ENCODE results near the gene ABHD5.
A peak's percentile ranks its signal among the peaks of the same experiment; 100 is the strongest.

ABHD5 gene

GRCh38 chr3:43690400-43691119 is at the start of gene ABHD5:
Gene ABHD5, plus strand, starts transcription at chr3:43690938. Its CDS starts 55 bp downstream, at chr3:43690993.
- peak; percentile 27; the same call in 1 of the 2 replicates for TF ChIP-seq CTCF (IDR thresholded peaks at IDR 0.05)

- TF ChIP-seq CTCF (IDR thresholded peaks at IDR 0.05) = no peak
Measured at GRCh38 chr3:43641306-43642114, 49.2 kb upstream of the ABHD5 start.

GRCh38 chr3:43644443-43644842 is 46.3 kb upstream of the ABHD5 start:
- TF ChIP-seq CTCF (IDR thresholded peaks at IDR 0.05) = no peak

- no peak for TF ChIP-seq CTCF (IDR thresholded peaks at IDR 0.05)
Measured at GRCh38 chr3:43647331-43648166, 43.2 kb upstream of the ABHD5 start.

GRCh38 chr3:43648957-43649356 is 41.8 kb upstream of the ABHD5 start:
- no peak for TF ChIP-seq CTCF (IDR thresholded peaks at IDR 0.05)

- no peak for TF ChIP-seq CTCF (IDR thresholded peaks at IDR 0.05)
Measured at GRCh38 chr3:43649365-43649968, 41.3 kb upstream of the ABHD5 start.

GRCh38 chr3:43650345-43650744 is 40.4 kb upstream of the ABHD5 start:
- TF ChIP-seq CTCF (IDR thresholded peaks at IDR 0.05) = no peak

All from LNCAP (cell line).